Ramos (cell line): ENCODE data around the gene HCRTR1.

ENCODE experiments used
- in situ Hi-C: fragments of 300-500 bp; cut with MboI; formaldehyde crosslinking; loops from one replicate; pipeline ENCODE4 v1.14.3; 2022; ENCODE audit warnings: low sequenced_read_pairs; ENCODE audit not compliant: unreplicated experiment

HCRTR1 gene

GRCh38 chr1:31617218-31617915, at the start of gene HCRTR1:
Gene HCRTR1 (plus strand): TSS chr1:31617689. CDS start chr1:31619193, 1,504 bp downstream.
- in situ Hi-C loops = no loop called here

- in situ Hi-C loops = no loop called here
Observed at GRCh38 chr1:31567956-31568570, 49.4 kb upstream of the HCRTR1 start.

GRCh38 chr1:31568895-31569595, 48.4 kb upstream of the HCRTR1 start:
- in situ Hi-C loops = no loop called here

GRCh38 chr1:31569596-31570173, 47.8 kb upstream of the HCRTR1 start:
- in situ Hi-C loops = no loop called here

- in situ Hi-C loops = no loop called here
Observed at GRCh38 chr1:31570228-31570627, 47.3 kb upstream of the HCRTR1 start.

GRCh38 chr1:31570906-31571305, 46.6 kb upstream of the HCRTR1 start:
- in situ Hi-C loops = no loop called here

GRCh38 chr1:31571340-31572295, 45.9 kb upstream of the HCRTR1 start:
- in situ Hi-C loops = no loop called here

- in situ Hi-C loops = no loop called here
Observed at GRCh38 chr1:31572323-31573104, 45.0 kb upstream of the HCRTR1 start.

GRCh38 chr1:31573261-31573660, 44.2 kb upstream of the HCRTR1 start:
- in situ Hi-C loops = no loop called here

- in situ Hi-C loops = no loop called here
Observed at GRCh38 chr1:31574749-31575368, 42.6 kb upstream of the HCRTR1 start.

GRCh38 chr1:31575369-31576140, 41.9 kb upstream of the HCRTR1 start:
- in situ Hi-C loops = no loop called here

GRCh38 chr1:31576201-31576669, 41.3 kb upstream of the HCRTR1 start, which contains the start of gene TINAGL1:
Gene TINAGL1 (plus strand): TSS chr1:31576515. CDS start chr1:31577149, 634 bp downstream.
- in situ Hi-C loops = no loop called here

- in situ Hi-C loops = no loop called here
Observed at GRCh38 chr1:31576743-31577455, 40.6 kb upstream of the HCRTR1 start.

GRCh38 chr1:31577515-31578192, 39.8 kb upstream of the HCRTR1 start:
- in situ Hi-C loops = no loop called here

- in situ Hi-C loops = no loop called here
Observed at GRCh38 chr1:31579374-31579773, 38.1 kb upstream of the HCRTR1 start.

GRCh38 chr1:31580513-31580870, 37.0 kb upstream of the HCRTR1 start:
- in situ Hi-C loops = no loop called here
